Spinal cord (tissue), 10 donors: Measurements from ENCODE around the gene HNRNPU. TPM values are rescaled to one million over a fixed set of nuclear protein-coding genes. Genes with fewer than 3 reads are reported as not detected.

Source experiments
- DNase-seq, 6 donors: peaks; one replicate each; pipeline versions ENCODE4 v3.0.0 to v3.0.0-alpha.2; 2013 to 2015; ENCODE audit warnings: low spot score in 6 of 6, low read depth in 4 of 6
- H3K27ac ChIP-seq: one replicate; pipeline ENCODE4 v1.5.1; 2013; ENCODE audit warnings: low read depth, low read length, control low read depth
- H3K27me3 ChIP-seq: one replicate; pipeline ENCODE4 v1.6.1; 2013; ENCODE audit warnings: low read length; ENCODE audit not compliant: control insufficient read depth, insufficient read depth
- H3K36me3 ChIP-seq: one replicate; pipeline ENCODE4 v1.6.1; 2013; ENCODE audit warnings: low read length; ENCODE audit not compliant: control insufficient read depth, insufficient read depth
- H3K4me1 ChIP-seq: one replicate; pipeline ENCODE4 v1.6.1; 2013; ENCODE audit warnings: low read length; ENCODE audit not compliant: control insufficient read depth, insufficient read depth
- H3K4me3 ChIP-seq: one replicate; pipeline ENCODE4 v1.5.1; 2013; ENCODE audit warnings: low read depth, low read length, control low read depth
- H3K9me3 ChIP-seq: one replicate; pipeline ENCODE4 v1.6.1; 2013; ENCODE audit warnings: low read length; ENCODE audit not compliant: control insufficient read depth, insufficient read depth
- WGBS: methylation state at CpG from one replicate; pipeline ENCODE4 v1.1.5; 2013; ENCODE audit warnings: missing lambda C conversion rate; ENCODE audit not compliant: insufficient coverage; 5-methylcytosine and 5-hydroxymethylcytosine counted together
- long read RNA-seq, 4 donors: transcript quantifications; one replicate each; lab custom pipeline, GENCODE V29; 2026
- polyA plus RNA-seq, 2 donors: library from polyadenylated mRNA; unstranded; fragments of 120-200 nt; gene quantifications; one replicate each; pipeline ENCODE4 v1.2.1, GENCODE V29; 2013; ENCODE audit not compliant: insufficient read length in 2 of 2
- total RNA-seq, 2 donors: library from RNA; depleted of rRNA in 1 of 2; stranded (reverse); fragments of 120-200 nt in 1 of 2; fragments of >200 nt in 1 of 2; gene quantifications; one replicate each; pipeline versions ENCODE4 v1.2.3 to v1.2.4, GENCODE V29; 2013 to 2014
- donor health status: healthy.

The HNRNPU gene
- total RNA-seq: 100 to 1,000 TPM; 271 to 385 TPM
- polyA plus RNA-seq: 100 to 1,000 TPM; 344 to 445 TPM
- long read RNA-seq, donor 1, full-length matches to known transcripts: 65 of 87 reads
- long read RNA-seq, donor 1, partial matches to known transcripts: 22 of 87 reads
- long read RNA-seq, donor 1, other reads (novel, unspliced or antisense): 0 of 87 reads
- long read RNA-seq, donor 2, full-length matches to known transcripts: 16 of 227 reads
- long read RNA-seq, donor 2, partial matches to known transcripts: 41 of 227 reads
- long read RNA-seq, donor 2, other reads (novel, unspliced or antisense): 170 of 227 reads
- long read RNA-seq, donor 3, full-length matches to known transcripts: 25 of 95 reads
- long read RNA-seq, donor 3, partial matches to known transcripts: 70 of 95 reads
- long read RNA-seq, donor 3, other reads (novel, unspliced or antisense): 0 of 95 reads
- long read RNA-seq, donor 4, full-length matches to known transcripts: 44 of 623 reads
- long read RNA-seq, donor 4, partial matches to known transcripts: 365 of 623 reads
- long read RNA-seq, donor 4, other reads (novel, unspliced or antisense): 214 of 623 reads

- no peaks in the 10 kb centered on the region for H3K27me3 ChIP-seq
- WGBS: 0% methylated on average over 68 of the region's 71 CpGs
- H3K27ac ChIP-seq: peak within 1 kb of the TSS; percentile 100
- peaks cover 6% of the 10 kb centered on the region for H3K36me3 ChIP-seq
- H3K4me3 ChIP-seq: peak within 1 kb of the TSS; percentile 97
- no peaks in the 10 kb centered on the region for H3K9me3 ChIP-seq
- peak; percentile 92 to 99 (median 96) for DNase-seq
- H3K4me1 ChIP-seq: peaks cover 5% of the 10 kb centered on the region
Measured at GRCh38 chr1:244864253-244865027, at the start of gene HNRNPU. Gene HNRNPU (minus strand): TSS chr1:244864543. CDS start chr1:244864307, 236 bp downstream.

- Histone ChIP-seq H3K4me1 (no peaks in the 10 kb centered on the region), H3K9me3 (no peaks in the 10 kb centered on the region), H3K4me3 (no peak overlapping the region), H3K27me3 (no peaks in the 10 kb centered on the region), H3K27ac (no peak overlapping the region), H3K36me3 (no peaks in the 10 kb centered on the region)
- no peak for DNase-seq
- WGBS: 85% methylated on average over 7 of the region's 15 CpGs
Measured at GRCh38 chr1:244913806-244914205, 49.5 kb upstream of the HNRNPU start.

GRCh38 chr1:244904119-244904518, 39.8 kb upstream of the HNRNPU start:
- WGBS: 67% methylated on average over 3 of the region's 3 CpGs
- Histone ChIP-seq H3K27me3 (no peaks in the 10 kb centered on the region), H3K27ac (no peak overlapping the region), H3K36me3 (no peaks in the 10 kb centered on the region), H3K4me3 (no peak overlapping the region), H3K9me3 (no peaks in the 10 kb centered on the region), H3K4me1 (no peaks in the 10 kb centered on the region)
- no peak for DNase-seq

DNA sequence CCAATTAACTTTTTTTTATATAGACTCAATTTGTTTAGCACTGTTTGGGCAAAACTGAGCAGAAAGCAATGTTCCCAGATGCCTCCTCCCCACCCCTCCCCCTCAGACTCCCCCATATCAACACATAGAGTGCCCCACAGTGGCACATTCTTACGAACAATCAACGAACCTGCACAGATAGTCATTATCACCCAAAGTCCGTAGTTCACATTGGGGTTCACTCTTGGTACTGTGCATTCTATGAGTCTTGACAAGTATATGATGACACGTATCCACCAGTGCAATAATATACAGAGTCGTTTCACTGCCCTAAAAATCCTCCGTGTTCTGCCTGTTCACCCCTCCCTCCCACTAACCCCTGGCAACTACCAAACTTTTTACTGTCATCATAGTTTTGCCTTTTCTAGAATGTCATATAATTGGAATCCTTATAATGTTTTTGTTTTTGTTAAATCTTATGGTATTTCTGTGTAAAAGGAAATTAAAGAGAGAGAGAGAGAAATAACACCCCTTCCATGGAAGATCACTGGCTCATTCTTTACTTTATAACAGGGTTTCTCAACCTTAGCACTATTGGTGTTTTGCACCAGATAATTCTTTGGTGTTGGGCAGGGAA, 37.2 kb upstream of the HNRNPU start:
- DNase-seq: no peak
- Histone ChIP-seq H3K4me1 (no peaks in the 10 kb centered on the region), H3K36me3 (no peaks in the 10 kb centered on the region), H3K9me3 (no peaks in the 10 kb centered on the region), H3K27ac (no peak overlapping the region), H3K27me3 (no peaks in the 10 kb centered on the region), H3K4me3 (no peak overlapping the region)
- WGBS: 73% methylated on average over 2 of the region's 6 CpGs

- H3K36me3 ChIP-seq: no peaks in the 10 kb centered on the region
- no peak for DNase-seq
Measured at GRCh38 chr1:244897476-244898254, 33.3 kb upstream of the HNRNPU start.

DNA sequence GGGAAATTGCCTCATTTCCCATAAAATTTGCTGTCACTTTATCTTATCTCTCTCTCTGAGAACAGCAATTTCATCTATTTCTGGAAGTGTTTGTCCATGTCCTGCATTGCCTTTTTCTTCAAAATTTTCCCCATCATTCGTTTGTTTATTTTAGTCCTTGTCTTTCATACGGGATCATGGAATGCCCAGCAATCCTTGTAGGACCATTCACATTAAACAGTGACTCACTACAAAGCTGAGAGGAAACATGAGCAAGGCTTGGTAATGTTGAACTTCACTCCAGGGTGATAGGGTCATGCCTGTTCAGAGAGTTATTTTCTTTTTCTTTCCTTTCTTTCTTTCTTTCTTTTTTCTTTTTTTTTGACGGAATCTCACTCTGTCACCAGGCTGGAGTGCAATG, 32.2 kb upstream of the HNRNPU start:
- no peak overlapping the region for H3K4me3 ChIP-seq
- H3K27ac ChIP-seq: no peak overlapping the region
- no CpG with 5 or more reads among the region's 3 CpGs for WGBS
- H3K9me3 ChIP-seq: no peaks in the 10 kb centered on the region
- H3K36me3 ChIP-seq: no peaks in the 10 kb centered on the region
- no peak for DNase-seq
- H3K4me1 ChIP-seq: no peaks in the 10 kb centered on the region
- H3K27me3 ChIP-seq: no peaks in the 10 kb centered on the region

More at GRCh38 chr1:244897476-244898254, 33.3 kb upstream of the HNRNPU start:
- no peaks in the 10 kb centered on the region for H3K9me3 ChIP-seq
- H3K4me1 ChIP-seq: no peaks in the 10 kb centered on the region
- WGBS: 81% methylated on average over 5 of the region's 15 CpGs
- H3K27me3 ChIP-seq: no peaks in the 10 kb centered on the region
- no peak overlapping the region for H3K27ac ChIP-seq
- no peak overlapping the region for H3K4me3 ChIP-seq

DNA sequence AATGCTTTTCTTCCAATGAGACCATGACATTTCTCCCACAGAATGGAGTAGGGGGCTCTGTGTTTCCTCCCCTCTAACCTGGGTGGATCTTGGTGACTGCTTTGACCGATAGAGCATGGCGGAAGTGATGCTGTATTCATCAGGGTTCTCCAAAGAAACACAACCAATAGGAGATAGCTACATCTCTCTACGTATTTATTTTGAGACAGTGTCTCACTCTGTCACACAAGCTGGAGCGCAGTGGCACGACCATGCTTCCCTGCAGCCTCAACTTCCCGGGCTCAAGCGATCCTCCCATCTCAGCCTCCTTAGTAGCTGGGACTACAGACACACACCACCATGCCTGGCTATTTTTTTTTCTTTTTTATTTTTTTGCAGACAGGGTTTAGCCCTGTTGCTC, 29.5 kb upstream of the HNRNPU start:
- Histone ChIP-seq H3K4me3 (no peak overlapping the region), H3K4me1 (no peaks in the 10 kb centered on the region), H3K9me3 (no peaks in the 10 kb centered on the region), H3K27ac (no peak overlapping the region), H3K27me3 (no peaks in the 10 kb centered on the region), H3K36me3 (no peaks in the 10 kb centered on the region)
- DNase-seq: no peak
- 95% methylated on average over 7 of the region's 7 CpGs for WGBS

- no peak overlapping the region for H3K27ac ChIP-seq
- H3K9me3 ChIP-seq: no peaks in the 10 kb centered on the region
- H3K36me3 ChIP-seq: no peaks in the 10 kb centered on the region
- H3K4me3 ChIP-seq: no peak overlapping the region
- WGBS: 100% methylated on average over 1 of the region's 4 CpGs
- no peaks in the 10 kb centered on the region for H3K27me3 ChIP-seq
- no peaks in the 10 kb centered on the region for H3K4me1 ChIP-seq
- DNase-seq: no peak
Measured at GRCh38 chr1:244887281-244887680, 22.9 kb upstream of the HNRNPU start.
